ENCODE measurements around the gene OR52I1.

GRCh38 chr11:4611986-4612385 lies 18.1 kb downstream of the OR52I1 start:
- TF ChIP-seq POLR2A (IDR thresholded peaks at IDR 0.05) = no peak
- TF ChIP-seq, protein P1, sequence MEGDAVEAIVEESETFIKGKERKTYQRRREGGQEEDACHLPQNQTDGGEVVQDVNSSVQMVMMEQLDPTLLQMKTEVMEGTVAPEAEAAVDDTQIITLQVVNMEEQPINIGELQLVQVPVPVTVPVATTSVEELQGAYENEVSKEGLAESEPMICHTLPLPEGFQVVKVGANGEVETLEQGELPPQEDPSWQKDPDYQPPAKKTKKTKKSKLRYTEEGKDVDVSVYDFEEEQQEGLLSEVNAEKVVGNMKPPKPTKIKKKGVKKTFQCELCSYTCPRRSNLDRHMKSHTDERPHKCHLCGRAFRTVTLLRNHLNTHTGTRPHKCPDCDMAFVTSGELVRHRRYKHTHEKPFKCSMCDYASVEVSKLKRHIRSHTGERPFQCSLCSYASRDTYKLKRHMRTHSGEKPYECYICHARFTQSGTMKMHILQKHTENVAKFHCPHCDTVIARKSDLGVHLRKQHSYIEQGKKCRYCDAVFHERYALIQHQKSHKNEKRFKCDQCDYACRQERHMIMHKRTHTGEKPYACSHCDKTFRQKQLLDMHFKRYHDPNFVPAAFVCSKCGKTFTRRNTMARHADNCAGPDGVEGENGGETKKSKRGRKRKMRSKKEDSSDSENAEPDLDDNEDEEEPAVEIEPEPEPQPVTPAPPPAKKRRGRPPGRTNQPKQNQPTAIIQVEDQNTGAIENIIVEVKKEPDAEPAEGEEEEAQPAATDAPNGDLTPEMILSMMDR (IDR thresholded peaks at IDR 0.05 in 4 of 5, conservative IDR thresholded peaks at IDR 0.05 in 1 of 5) = no peak

Measured in gastrocnemius medialis (tissue), 4 donors.